ENCODE data around the gene TSPAN9.

TSPAN9 gene

GRCh38 chr12:3231399-3231876, 154.3 kb downstream of the TSPAN9 start:
- Histone ChIP-seq H3K4me1 (ENCODE audit: control insufficient read depth, insufficient read depth, low read length) (peaks cover 26% of the 10 kb centered on the region), H3K27ac (ENCODE audit: insufficient read depth, low read depth, low read length, poor library complexity, severe bottlenecking) (no peak overlapping the region), H3K9me3 (ENCODE audit: control insufficient read depth, low read length) (no peaks in the 10 kb centered on the region), H3K36me3 (ENCODE audit: control insufficient read depth, insufficient read depth, low read length) (no peaks in the 10 kb centered on the region), H3K4me3 (ENCODE audit: insufficient read depth, low read depth, low read length) (no peak overlapping the region), H3K27me3 (ENCODE audit: control insufficient read depth, insufficient read depth, low read length, poor library complexity, severe bottlenecking) (no peaks in the 10 kb centered on the region)
- WGBS, 2 experiments = 49 to 52% methylated on average over 19 of the region's 19 CpGs

- Histone ChIP-seq H3K27me3 (ENCODE audit: control insufficient read depth, insufficient read depth, low read length, poor library complexity, severe bottlenecking) (no peaks in the 10 kb centered on the region), H3K27ac (ENCODE audit: insufficient read depth, low read depth, low read length, poor library complexity, severe bottlenecking) (no peak overlapping the region), H3K36me3 (ENCODE audit: control insufficient read depth, insufficient read depth, low read length) (no peaks in the 10 kb centered on the region), H3K4me3 (ENCODE audit: insufficient read depth, low read depth, low read length) (no peak overlapping the region), H3K9me3 (ENCODE audit: control insufficient read depth, low read length) (no peaks in the 10 kb centered on the region), H3K4me1 (ENCODE audit: control insufficient read depth, insufficient read depth, low read length) (peaks cover 38% of the 10 kb centered on the region)
- WGBS, 2 experiments = 25 to 30% methylated on average over 4 to 5 of the region's 5 CpGs
Measured at GRCh38 chr12:3233797-3234196, 156.6 kb downstream of the TSPAN9 start.

- 58 to 61% methylated on average over 16 of the region's 16 CpGs for WGBS, 2 experiments
- no peak overlapping the region for H3K27ac ChIP-seq (ENCODE audit: insufficient read depth, low read depth, low read length, poor library complexity, severe bottlenecking)
- no peaks in the 10 kb centered on the region for H3K27me3 ChIP-seq (ENCODE audit: control insufficient read depth, insufficient read depth, low read length, poor library complexity, severe bottlenecking)
- H3K9me3 ChIP-seq (ENCODE audit: control insufficient read depth, low read length) = no peaks in the 10 kb centered on the region
- no peak overlapping the region for H3K4me3 ChIP-seq (ENCODE audit: insufficient read depth, low read depth, low read length)
- no peaks in the 10 kb centered on the region for H3K36me3 ChIP-seq (ENCODE audit: control insufficient read depth, insufficient read depth, low read length)
- H3K4me1 ChIP-seq (ENCODE audit: control insufficient read depth, insufficient read depth, low read length) = peaks cover 31% of the 10 kb centered on the region
Measured at GRCh38 chr12:3236345-3237187, 159.4 kb downstream of the TSPAN9 start.

GRCh38 chr12:3238196-3238595, 161.0 kb downstream of the TSPAN9 start:
- Histone ChIP-seq H3K27ac (ENCODE audit: insufficient read depth, low read depth, low read length, poor library complexity, severe bottlenecking) (no peak overlapping the region), H3K36me3 (ENCODE audit: control insufficient read depth, insufficient read depth, low read length) (no peaks in the 10 kb centered on the region), H3K4me3 (ENCODE audit: insufficient read depth, low read depth, low read length) (no peak overlapping the region), H3K27me3 (ENCODE audit: control insufficient read depth, insufficient read depth, low read length, poor library complexity, severe bottlenecking) (no peaks in the 10 kb centered on the region), H3K4me1 (ENCODE audit: control insufficient read depth, insufficient read depth, low read length) (peaks cover 31% of the 10 kb centered on the region), H3K9me3 (ENCODE audit: control insufficient read depth, low read length) (no peaks in the 10 kb centered on the region)
- 93 to 96% methylated on average over 11 of the region's 11 CpGs for WGBS, 2 experiments

GRCh38 chr12:3241621-3242020, 164.4 kb downstream of the TSPAN9 start:
- Histone ChIP-seq H3K4me1 (ENCODE audit: control insufficient read depth, insufficient read depth, low read length) (peaks cover 26% of the 10 kb centered on the region), H3K4me3 (ENCODE audit: insufficient read depth, low read depth, low read length) (no peak overlapping the region)

GRCh38 chr12:3242199-3242863, 165.2 kb downstream of the TSPAN9 start:
- H3K4me3 ChIP-seq (ENCODE audit: insufficient read depth, low read depth, low read length) = no peak overlapping the region
- H3K9me3 ChIP-seq (ENCODE audit: control insufficient read depth, low read length) = no peaks in the 10 kb centered on the region
- no peak overlapping the region for H3K27ac ChIP-seq (ENCODE audit: insufficient read depth, low read depth, low read length, poor library complexity, severe bottlenecking)
- WGBS, 2 experiments = 86 to 87% methylated on average over 10 of the region's 10 CpGs
- no peaks in the 10 kb centered on the region for H3K27me3 ChIP-seq (ENCODE audit: control insufficient read depth, insufficient read depth, low read length, poor library complexity, severe bottlenecking)
- H3K4me1 ChIP-seq (ENCODE audit: control insufficient read depth, insufficient read depth, low read length) = peaks cover 19% of the 10 kb centered on the region
- H3K36me3 ChIP-seq (ENCODE audit: control insufficient read depth, insufficient read depth, low read length) = no peaks in the 10 kb centered on the region

More at GRCh38 chr12:3241621-3242020, 164.4 kb downstream of the TSPAN9 start:
- Histone ChIP-seq H3K27me3 (ENCODE audit: control insufficient read depth, insufficient read depth, low read length, poor library complexity, severe bottlenecking) (no peaks in the 10 kb centered on the region), H3K9me3 (ENCODE audit: control insufficient read depth, low read length) (no peaks in the 10 kb centered on the region), H3K27ac (ENCODE audit: insufficient read depth, low read depth, low read length, poor library complexity, severe bottlenecking) (no peak overlapping the region), H3K36me3 (ENCODE audit: control insufficient read depth, insufficient read depth, low read length) (no peaks in the 10 kb centered on the region)
- WGBS, 2 experiments = 84 to 89% methylated on average over 15 of the region's 15 CpGs

- Histone ChIP-seq H3K27ac (ENCODE audit: insufficient read depth, low read depth, low read length, poor library complexity, severe bottlenecking) (no peak overlapping the region), H3K36me3 (ENCODE audit: control insufficient read depth, insufficient read depth, low read length) (no peaks in the 10 kb centered on the region), H3K4me1 (ENCODE audit: control insufficient read depth, insufficient read depth, low read length) (peaks cover 21% of the 10 kb centered on the region), H3K27me3 (ENCODE audit: control insufficient read depth, insufficient read depth, low read length, poor library complexity, severe bottlenecking) (no peaks in the 10 kb centered on the region), H3K9me3 (ENCODE audit: control insufficient read depth, low read length) (no peaks in the 10 kb centered on the region), H3K4me3 (ENCODE audit: insufficient read depth, low read depth, low read length) (no peak overlapping the region)
- 80 to 83% methylated on average over 14 of the region's 14 CpGs for WGBS, 2 experiments
Measured at GRCh38 chr12:3243376-3244084, 166.4 kb downstream of the TSPAN9 start.

GRCh38 chr12:3244219-3244750, 167.1 kb downstream of the TSPAN9 start:
- Histone ChIP-seq H3K4me3 (ENCODE audit: insufficient read depth, low read depth, low read length) (no peak overlapping the region), H3K9me3 (ENCODE audit: control insufficient read depth, low read length) (no peaks in the 10 kb centered on the region), H3K36me3 (ENCODE audit: control insufficient read depth, insufficient read depth, low read length) (no peaks in the 10 kb centered on the region), H3K27ac (ENCODE audit: insufficient read depth, low read depth, low read length, poor library complexity, severe bottlenecking) (no peak overlapping the region), H3K4me1 (ENCODE audit: control insufficient read depth, insufficient read depth, low read length) (peaks cover 21% of the 10 kb centered on the region), H3K27me3 (ENCODE audit: control insufficient read depth, insufficient read depth, low read length, poor library complexity, severe bottlenecking) (no peaks in the 10 kb centered on the region)
- 93 to 94% methylated on average over 20 of the region's 20 CpGs for WGBS, 2 experiments

- Histone ChIP-seq H3K36me3 (ENCODE audit: control insufficient read depth, insufficient read depth, low read length) (no peaks in the 10 kb centered on the region), H3K27ac (ENCODE audit: insufficient read depth, low read depth, low read length, poor library complexity, severe bottlenecking) (no peak overlapping the region), H3K4me3 (ENCODE audit: insufficient read depth, low read depth, low read length) (no peak overlapping the region), H3K27me3 (ENCODE audit: control insufficient read depth, insufficient read depth, low read length, poor library complexity, severe bottlenecking) (no peaks in the 10 kb centered on the region), H3K4me1 (ENCODE audit: control insufficient read depth, insufficient read depth, low read length) (peaks cover 21% of the 10 kb centered on the region), H3K9me3 (ENCODE audit: control insufficient read depth, low read length) (no peaks in the 10 kb centered on the region)
- 89 to 94% methylated on average over 4 of the region's 4 CpGs for WGBS, 2 experiments
Measured at GRCh38 chr12:3246253-3246652, 169.1 kb downstream of the TSPAN9 start.

- Histone ChIP-seq H3K9me3 (ENCODE audit: control insufficient read depth, low read length) (no peaks in the 10 kb centered on the region), H3K4me3 (ENCODE audit: insufficient read depth, low read depth, low read length) (no peak overlapping the region), H3K36me3 (ENCODE audit: control insufficient read depth, insufficient read depth, low read length) (no peaks in the 10 kb centered on the region), H3K27me3 (ENCODE audit: control insufficient read depth, insufficient read depth, low read length, poor library complexity, severe bottlenecking) (no peaks in the 10 kb centered on the region), H3K4me1 (ENCODE audit: control insufficient read depth, insufficient read depth, low read length) (peaks cover 15% of the 10 kb centered on the region), H3K27ac (ENCODE audit: insufficient read depth, low read depth, low read length, poor library complexity, severe bottlenecking) (no peak overlapping the region)
- WGBS, 2 experiments = 58% methylated on average over 10 to 11 of the region's 11 CpGs
Measured at GRCh38 chr12:3247077-3247476, 169.9 kb downstream of the TSPAN9 start.

Data from ectodermal cell (in vitro differentiated cells).